ENCODE data around the gene HDAC7.

HDAC7 gene

GRCh38 chr12:47819896-47820630 is at the start of gene HDAC7:
TSS of gene HDAC7 (minus strand) at chr12:47819903. CDS start at chr12:47819785, 118 bp downstream.
- FAIRE-seq (no peak), DNase-seq (ENCODE audit: low spot score) (peak; percentile 90)

- DNase-seq (ENCODE audit: low spot score) (no peak), FAIRE-seq (no peak)
Observed at GRCh38 chr12:47868552-47869031, 48.9 kb upstream of the HDAC7 start.

GRCh38 chr12:47868041-47868440 is 48.3 kb upstream of the HDAC7 start:
- no peak for DNase-seq (ENCODE audit: low spot score)
- FAIRE-seq = no peak

- DNase-seq (ENCODE audit: low spot score) = peak; percentile 41
Observed at GRCh38 chr12:47867495-47867941, 47.8 kb upstream of the HDAC7 start.

GRCh38 chr12:47864646-47865235 is 45.0 kb upstream of the HDAC7 start:
- DNase-seq (ENCODE audit: low spot score) (no peak), FAIRE-seq (no peak)

More at GRCh38 chr12:47867495-47867941, 47.8 kb upstream of the HDAC7 start:
- FAIRE-seq = no peak

GRCh38 chr12:47863985-47864384 is 44.3 kb upstream of the HDAC7 start:
- FAIRE-seq = no peak
- DNase-seq (ENCODE audit: low spot score) = no peak

- FAIRE-seq = no peak
- DNase-seq (ENCODE audit: low spot score) = no peak
Observed at GRCh38 chr12:47863467-47863866, 43.8 kb upstream of the HDAC7 start.

- no peak for FAIRE-seq
Observed at GRCh38 chr12:47862881-47863280, 43.2 kb upstream of the HDAC7 start.

GRCh38 chr12:47862167-47862750 is 42.6 kb upstream of the HDAC7 start:
- no peak for DNase-seq (ENCODE audit: low spot score)
- no peak for FAIRE-seq

More at GRCh38 chr12:47862881-47863280, 43.2 kb upstream of the HDAC7 start:
- no peak for DNase-seq (ENCODE audit: low spot score)

- FAIRE-seq (no peak), DNase-seq (ENCODE audit: low spot score) (no peak)
Observed at GRCh38 chr12:47860873-47861272, 41.2 kb upstream of the HDAC7 start.

- FAIRE-seq = no peak
Observed at GRCh38 chr12:47860279-47860841, 40.7 kb upstream of the HDAC7 start.

GRCh38 chr12:47858511-47859266 is 39.0 kb upstream of the HDAC7 start:
- DNase-seq (ENCODE audit: low spot score) = no peak
- FAIRE-seq = no peak

More at GRCh38 chr12:47860279-47860841, 40.7 kb upstream of the HDAC7 start:
- no peak for DNase-seq (ENCODE audit: low spot score)

- DNase-seq (ENCODE audit: low spot score) (no peak), FAIRE-seq (no peak)
Observed at GRCh38 chr12:47856721-47857575, 37.2 kb upstream of the HDAC7 start.

- FAIRE-seq = no peak
- DNase-seq (ENCODE audit: low spot score) = no peak
Observed at GRCh38 chr12:47856094-47856493, 36.4 kb upstream of the HDAC7 start.

GRCh38 chr12:47855502-47855901 is 35.8 kb upstream of the HDAC7 start:
- FAIRE-seq (no peak), DNase-seq (ENCODE audit: low spot score) (no peak)

GRCh38 chr12:47854531-47854930 is 34.8 kb upstream of the HDAC7 start:
- DNase-seq (ENCODE audit: low spot score) = no peak
- no peak for FAIRE-seq

- FAIRE-seq (no peak), DNase-seq (ENCODE audit: low spot score) (no peak)
Observed at GRCh38 chr12:47852096-47852571, 32.4 kb upstream of the HDAC7 start.

- FAIRE-seq (peak; percentile 27), DNase-seq (ENCODE audit: low spot score) (no peak)
Observed at GRCh38 chr12:47851303-47851952, 31.7 kb upstream of the HDAC7 start.

Measured in urothelium cell line (cell line).